ENCODE data around the gene ATAT1. TPM values are rescaled to one million over a fixed set of nuclear protein-coding genes. Genes with fewer than 3 reads are reported as not detected.
A peak's percentile ranks its signal among the peaks of the same experiment; 100 is the strongest.

The ATAT1 gene
- polyA plus RNA-seq, 1 experiment, result 10.8 TPM

GRCh38 chr6:30691208-30691847 is 64.7 kb downstream of the ATAT1 start:
- POLR2A ChIA-PET, result interaction anchor here (0.6 to 4.8 kb wide), 6 partner anchors 9 to 120 kb away, joined by 3 to 43 read pairs (median 5); partner anchors contain the start of genes ABCF1, MDC1 and TUBB
- no peak for DNase-seq (ENCODE audit: low read depth, low spot score)
- no peaks in the 10 kb centered on the region; the same call in 1 of the 2 replicates for H3K9me3 ChIP-seq (ENCODE audit: control insufficient read depth, insufficient read depth, low read length)
- no peak overlapping the region for H3K27ac ChIP-seq (ENCODE audit: low read depth, low read length)
- TF ChIP-seq CTCF (IDR thresholded peaks at IDR 0.05; ENCODE audit: low read depth, low read length), result no peak
- peak overlapping the region; percentile 45 for H3K4me3 ChIP-seq (ENCODE audit: low read depth, low read length)
- CTCF ChIA-PET, result interaction anchor here (1.0 to 1.6 kb wide), 2 partner anchors 12 to 32 kb away, joined by 3 to 12 read pairs; no protein-coding TSS in a partner anchor
- H3K27me3 ChIP-seq (ENCODE audit: control insufficient read depth, insufficient read depth, low read length), result no peaks in the 10 kb centered on the region

Small RNA genes within 50 kb of the gene (small RNA-seq; reads per million reads assigned to genes)
- not detected for gene MIR877 (ENCODE audit: insufficient read length, low read depth)

Other genes starting within 250 kb of the ATAT1 start
- gene HLA-E, start 137.4 kb upstream of the ATAT1 start, polyA plus RNA-seq (2011; rRNA removed), result 127 and 136 TPM in 2 replicates
- gene GNL1, start 70.4 kb upstream of the ATAT1 start, polyA plus RNA-seq (2011; rRNA removed), result 41.7 and 50.0 TPM in 2 replicates
- 26.8 and 27.3 TPM in 2 replicates for gene PRR3, start 69.6 kb upstream of the ATAT1 start, polyA plus RNA-seq (2011; rRNA removed)
- 32.3 and 38.7 TPM in 2 replicates for gene ABCF1, start 55.4 kb upstream of the ATAT1 start, polyA plus RNA-seq (2011; rRNA removed)
- gene PPP1R10, start 9.6 kb upstream of the ATAT1 start, polyA plus RNA-seq (2011; rRNA removed), result 32.9 and 43.2 TPM in 2 replicates
- 56.6 and 59.8 TPM in 2 replicates for gene MRPS18B, start 9.0 kb upstream of the ATAT1 start, polyA plus RNA-seq (2011; rRNA removed)
- 5.1 and 5.5 TPM in 2 replicates for gene C6orf136, start 20.3 kb downstream of the ATAT1 start, polyA plus RNA-seq (2011; rRNA removed)
- gene DHX16, start 46.1 kb downstream of the ATAT1 start, polyA plus RNA-seq (2011; rRNA removed), result 27.6 and 31.9 TPM in 2 replicates
- 83.2 and 89.6 TPM in 2 replicates for gene PPP1R18, start 59.8 kb downstream of the ATAT1 start, polyA plus RNA-seq (2011; rRNA removed)
- 14.6 and 17.4 TPM in 2 replicates for gene NRM, start 64.1 kb downstream of the ATAT1 start, polyA plus RNA-seq (2011; rRNA removed)
- 4.1 and 6.8 TPM in 2 replicates for gene MDC1, start 90.4 kb downstream of the ATAT1 start, polyA plus RNA-seq (2011; rRNA removed)
- 1,457 and 1,715 TPM in 2 replicates for gene TUBB, start 93.5 kb downstream of the ATAT1 start, polyA plus RNA-seq (2011; rRNA removed)
- 155 and 156 TPM in 2 replicates for gene FLOT1, start 115.8 kb downstream of the ATAT1 start, polyA plus RNA-seq (2011; rRNA removed)
- gene IER3, start 117.7 kb downstream of the ATAT1 start, polyA plus RNA-seq (2011; rRNA removed), result 85.2 and 98.7 TPM in 2 replicates

Measured in AG04450 (cell line).